Measurements from ENCODE around the gene PCNA. TPM values are rescaled to one million over a fixed set of nuclear protein-coding genes. Genes with fewer than 3 reads are reported as not detected.
"Not testable (repeated sequence)": the region's sequence is repeated elsewhere in the genome, so short reads cannot be mapped to it uniquely, and the experiment has no call there.

The PCNA gene
- total RNA-seq, 1 donor from 2014 or later: 180 TPM

DNA sequence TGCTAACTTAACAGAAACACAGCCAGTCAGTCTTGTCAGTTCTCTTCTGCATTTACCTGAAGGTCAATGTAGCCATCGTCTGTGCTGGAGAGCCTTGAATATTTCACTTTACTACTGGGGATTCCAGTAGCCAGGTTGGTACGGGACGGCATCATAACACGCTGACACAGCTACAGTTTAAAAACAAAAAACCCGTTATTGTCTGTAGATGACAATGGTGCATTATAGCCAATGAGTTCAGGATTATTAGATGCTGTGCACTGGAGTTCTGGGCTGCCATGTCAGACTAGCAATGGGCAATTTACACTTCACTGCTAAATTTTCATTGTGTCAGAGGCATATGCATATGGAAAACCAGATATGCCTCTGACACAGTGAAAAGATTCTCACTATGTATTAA is 10.5 kb downstream of the PCNA start:
- no peaks in the 10 kb centered on the region for H3K27me3 Mint-ChIP-seq
- H3K4me3 Mint-ChIP-seq: peak overlapping the region; percentile 41
- DNase-seq (ENCODE audit: extremely low spot score, unreplicated experiment): no peak
- H3K9me3 Mint-ChIP-seq: no peaks in the 10 kb centered on the region
- H3K27ac Mint-ChIP-seq: no peak overlapping the region
- TF ChIP-seq, protein P1, sequence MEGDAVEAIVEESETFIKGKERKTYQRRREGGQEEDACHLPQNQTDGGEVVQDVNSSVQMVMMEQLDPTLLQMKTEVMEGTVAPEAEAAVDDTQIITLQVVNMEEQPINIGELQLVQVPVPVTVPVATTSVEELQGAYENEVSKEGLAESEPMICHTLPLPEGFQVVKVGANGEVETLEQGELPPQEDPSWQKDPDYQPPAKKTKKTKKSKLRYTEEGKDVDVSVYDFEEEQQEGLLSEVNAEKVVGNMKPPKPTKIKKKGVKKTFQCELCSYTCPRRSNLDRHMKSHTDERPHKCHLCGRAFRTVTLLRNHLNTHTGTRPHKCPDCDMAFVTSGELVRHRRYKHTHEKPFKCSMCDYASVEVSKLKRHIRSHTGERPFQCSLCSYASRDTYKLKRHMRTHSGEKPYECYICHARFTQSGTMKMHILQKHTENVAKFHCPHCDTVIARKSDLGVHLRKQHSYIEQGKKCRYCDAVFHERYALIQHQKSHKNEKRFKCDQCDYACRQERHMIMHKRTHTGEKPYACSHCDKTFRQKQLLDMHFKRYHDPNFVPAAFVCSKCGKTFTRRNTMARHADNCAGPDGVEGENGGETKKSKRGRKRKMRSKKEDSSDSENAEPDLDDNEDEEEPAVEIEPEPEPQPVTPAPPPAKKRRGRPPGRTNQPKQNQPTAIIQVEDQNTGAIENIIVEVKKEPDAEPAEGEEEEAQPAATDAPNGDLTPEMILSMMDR (conservative IDR thresholded peaks at IDR 0.05): no peak
- H3K36me3 Mint-ChIP-seq: peaks cover 5% of the 10 kb centered on the region
- peaks cover 7% of the 10 kb centered on the region for H3K4me1 Mint-ChIP-seq (ENCODE audit: unreplicated experiment)

DNA sequence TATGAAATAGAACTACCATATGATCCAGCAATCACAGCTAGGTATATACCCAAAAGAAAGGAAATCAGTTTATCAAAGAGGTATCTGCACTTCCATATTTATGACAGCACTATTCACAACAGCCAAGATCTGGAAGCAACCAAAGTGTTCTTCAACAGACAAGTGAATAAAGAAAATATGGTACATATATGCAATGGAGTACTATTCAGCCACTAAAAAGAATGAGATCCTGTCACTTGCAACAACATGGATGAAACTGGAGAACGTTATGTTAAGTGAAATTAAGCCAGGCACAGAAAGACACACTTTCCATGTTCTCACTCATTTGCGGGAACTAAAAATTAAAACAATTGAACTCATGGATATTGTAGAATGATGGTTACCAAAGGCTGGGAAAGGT is 15.3 kb downstream of the PCNA start:
- TF ChIP-seq, protein P1 (conservative IDR thresholded peaks at IDR 0.05): no peak
- Mint-ChIP-seq H3K27me3 (no peaks in the 10 kb centered on the region), H3K27ac (no peak overlapping the region), H3K9me3 (no peaks in the 10 kb centered on the region), H3K4me3 (no peak overlapping the region), H3K36me3 (peaks cover 23% of the 10 kb centered on the region), H3K4me1 (ENCODE audit: unreplicated experiment) (no peaks in the 10 kb centered on the region)
- DNase-seq (ENCODE audit: extremely low spot score, unreplicated experiment): no peak

DNA sequence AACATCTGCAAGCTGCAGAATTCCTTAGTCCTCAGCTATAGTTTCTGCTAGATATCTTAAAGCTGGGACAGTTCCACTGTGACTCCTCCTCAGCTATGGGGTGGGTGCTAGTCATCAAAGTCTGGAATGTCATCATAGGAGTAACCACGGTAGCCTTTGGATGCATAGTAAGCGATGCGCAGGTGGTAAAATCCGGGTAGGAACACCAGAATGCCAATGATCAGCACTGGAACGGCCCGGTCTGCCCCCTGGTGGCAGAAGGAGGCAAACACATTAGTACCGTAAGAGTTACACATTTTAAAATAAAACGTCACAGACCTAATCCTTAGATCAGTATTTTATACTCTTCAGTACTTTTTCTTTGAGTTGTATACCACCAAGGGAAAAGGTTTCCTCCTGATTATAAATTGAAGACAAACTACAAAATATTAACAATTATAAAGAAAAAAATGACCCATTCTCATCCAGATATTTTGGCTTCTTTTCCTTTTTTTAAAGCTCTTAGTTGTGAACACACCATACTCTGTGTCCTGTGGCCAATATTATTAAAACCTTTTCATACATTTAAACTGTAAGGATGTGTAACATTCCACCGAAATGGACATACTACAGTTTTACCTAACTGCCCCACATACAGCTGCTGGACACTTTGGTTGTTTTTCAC is 18.9 kb downstream of the PCNA start:
- peak; percentile 77 for DNase-seq (ENCODE audit: extremely low spot score, unreplicated experiment)
- TF ChIP-seq, protein P1 (conservative IDR thresholded peaks at IDR 0.05): peak; percentile 96
- H3K36me3 Mint-ChIP-seq: peaks cover 31% of the 10 kb centered on the region
- H3K4me3 Mint-ChIP-seq: no peak overlapping the region
- no peaks in the 10 kb centered on the region for H3K9me3 Mint-ChIP-seq
- no peak overlapping the region for H3K27ac Mint-ChIP-seq
- no peaks in the 10 kb centered on the region for H3K4me1 Mint-ChIP-seq (ENCODE audit: unreplicated experiment)
- no peaks in the 10 kb centered on the region for H3K27me3 Mint-ChIP-seq

DNA sequence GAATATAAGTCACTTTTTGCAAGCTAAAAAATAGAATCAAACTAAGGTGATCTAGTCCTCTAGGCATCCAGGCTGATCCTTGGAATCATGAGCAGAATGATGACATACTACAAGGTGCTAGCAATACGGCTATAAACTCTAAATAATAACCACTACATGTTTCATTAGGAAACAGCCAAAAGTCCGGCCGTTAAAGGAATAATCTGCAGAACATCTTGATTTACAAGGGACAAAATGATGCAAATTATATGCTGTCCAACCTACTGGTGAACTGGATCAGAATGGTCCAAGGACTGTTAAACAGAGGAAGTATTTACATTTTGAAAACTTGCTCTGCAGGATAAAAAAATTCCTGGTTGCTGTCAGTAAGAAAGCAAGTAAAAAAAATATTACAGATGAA is 19.8 kb downstream of the PCNA start:
- not testable (repeated sequence) for H3K4me1 Mint-ChIP-seq (ENCODE audit: unreplicated experiment); H3K4me3 Mint-ChIP-seq; H3K27me3 Mint-ChIP-seq; H3K9me3 Mint-ChIP-seq; H3K27ac Mint-ChIP-seq; DNase-seq (ENCODE audit: extremely low spot score, unreplicated experiment)
- H3K36me3 Mint-ChIP-seq: peaks cover 31% of the 10 kb centered on the region

DNA sequence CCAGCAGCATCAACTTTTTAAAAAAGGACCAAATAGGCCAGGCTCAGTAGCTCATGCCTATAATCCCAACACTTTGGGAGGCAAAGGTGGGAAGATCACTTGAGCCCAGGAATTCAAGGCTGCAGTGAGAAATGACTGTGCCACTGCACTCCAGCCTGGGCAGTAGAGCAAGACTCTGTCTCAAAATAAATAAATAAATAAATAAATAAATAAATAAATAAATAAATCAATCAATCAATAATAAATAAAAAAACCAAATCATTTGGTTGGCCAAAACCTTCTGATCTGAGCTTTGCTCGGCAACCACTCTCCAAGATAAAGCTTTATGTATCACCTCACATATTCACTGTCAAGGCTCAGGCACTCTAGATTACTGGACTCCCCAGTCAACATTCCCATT is 20.7 kb downstream of the PCNA start:
- peaks cover 24% of the 10 kb centered on the region for H3K36me3 Mint-ChIP-seq
- not testable (repeated sequence) for H3K4me3 Mint-ChIP-seq; DNase-seq (ENCODE audit: extremely low spot score, unreplicated experiment); H3K9me3 Mint-ChIP-seq; H3K27me3 Mint-ChIP-seq; H3K4me1 Mint-ChIP-seq (ENCODE audit: unreplicated experiment); H3K27ac Mint-ChIP-seq

DNA sequence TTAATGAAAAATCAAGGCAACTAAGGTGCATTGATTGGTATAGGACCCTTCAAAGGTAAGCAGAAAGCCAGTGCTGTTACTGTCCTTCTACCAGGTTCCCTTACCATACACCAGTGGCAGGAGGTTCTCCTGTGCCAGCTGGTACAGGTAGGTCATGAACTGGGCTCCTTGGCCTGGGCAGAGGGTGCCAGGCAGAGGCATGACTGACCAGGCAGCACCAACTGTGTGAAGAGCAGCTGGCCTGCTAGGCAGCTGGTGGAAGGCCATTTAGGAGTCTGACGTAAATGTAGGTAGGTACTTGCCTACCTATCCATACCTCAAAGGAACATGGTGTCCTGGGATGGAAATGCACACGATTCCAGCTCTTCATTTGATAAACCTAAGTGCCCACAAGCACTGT is 23.3 kb downstream of the PCNA start:
- Mint-ChIP-seq H3K36me3 (peaks cover 18% of the 10 kb centered on the region), H3K9me3 (no peaks in the 10 kb centered on the region), H3K27me3 (no peaks in the 10 kb centered on the region), H3K4me1 (ENCODE audit: unreplicated experiment) (no peaks in the 10 kb centered on the region), H3K27ac (no peak overlapping the region), H3K4me3 (no peak overlapping the region)
- TF ChIP-seq, protein P1 (conservative IDR thresholded peaks at IDR 0.05): no peak
- no peak for DNase-seq (ENCODE audit: extremely low spot score, unreplicated experiment)

DNA sequence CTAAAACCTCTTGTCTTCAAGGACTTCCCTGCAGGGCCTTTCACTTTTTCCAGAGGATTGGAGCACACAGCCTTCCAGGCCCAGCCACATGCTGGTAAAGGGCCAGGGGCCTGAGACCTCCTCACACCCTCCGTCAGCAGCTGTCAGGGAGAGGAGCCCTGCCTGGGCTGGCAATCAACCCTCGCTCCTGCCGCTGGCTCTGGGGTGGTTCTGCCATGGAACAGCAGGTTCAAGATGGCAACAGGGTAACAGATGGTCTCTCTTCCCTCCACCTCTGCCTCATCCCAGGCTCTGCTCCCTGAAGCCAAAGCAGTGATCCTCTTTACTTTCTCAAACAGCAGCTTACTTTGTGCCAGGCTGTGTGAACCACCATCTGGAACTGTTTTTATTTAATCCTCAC is 23.8 kb downstream of the PCNA start:
- DNase-seq (ENCODE audit: extremely low spot score, unreplicated experiment): no peak
- Mint-ChIP-seq H3K4me1 (ENCODE audit: unreplicated experiment) (no peaks in the 10 kb centered on the region), H3K9me3 (no peaks in the 10 kb centered on the region), H3K27ac (no peak overlapping the region), H3K4me3 (no peak overlapping the region), H3K27me3 (no peaks in the 10 kb centered on the region), H3K36me3 (peaks cover 18% of the 10 kb centered on the region)
- TF ChIP-seq, protein P1 (conservative IDR thresholded peaks at IDR 0.05): no peak
